NB4 (cell line): ENCODE measurements around the gene SKAP1.
A peak's percentile ranks its signal among the peaks of the same experiment; 100 is the strongest.

ENCODE experiments used
- DNase-seq: peaks from one replicate; pipeline ENCODE4 v3.0.0; 2010; ENCODE audit warnings: low read depth
- H3K4me3 ChIP-seq: one replicate; pipeline ENCODE4 v1.5.1; 2011; ENCODE audit warnings: mild to moderate bottlenecking, low read depth, low read length, moderate library complexity
- MYC ChIP-seq: IDR thresholded peaks from 2 replicates; pipeline ENCODE4 v1.6.1; 2011; ENCODE audit warnings: low read depth, low read length
- POLR2A ChIP-seq: IDR thresholded peaks from 2 replicates; pipeline ENCODE4 v1.6.1; 2011; ENCODE audit warnings: mild to moderate bottlenecking; ENCODE audit not compliant: insufficient read length; ENCODE audit errors: extremely low read depth
- TF ChIP-seq, protein P1 (sequence below): IDR thresholded peaks from one replicate; pipeline ENCODE4 v1.5.1; 2012; ENCODE audit warnings: low read depth, low read length
- TF ChIP-seq, protein P2 (sequence below): IDR thresholded peaks from 2 replicates; pipeline ENCODE4 v1.6.1; 2011; ENCODE audit warnings: low read depth, low read length

SKAP1 gene

DNA sequence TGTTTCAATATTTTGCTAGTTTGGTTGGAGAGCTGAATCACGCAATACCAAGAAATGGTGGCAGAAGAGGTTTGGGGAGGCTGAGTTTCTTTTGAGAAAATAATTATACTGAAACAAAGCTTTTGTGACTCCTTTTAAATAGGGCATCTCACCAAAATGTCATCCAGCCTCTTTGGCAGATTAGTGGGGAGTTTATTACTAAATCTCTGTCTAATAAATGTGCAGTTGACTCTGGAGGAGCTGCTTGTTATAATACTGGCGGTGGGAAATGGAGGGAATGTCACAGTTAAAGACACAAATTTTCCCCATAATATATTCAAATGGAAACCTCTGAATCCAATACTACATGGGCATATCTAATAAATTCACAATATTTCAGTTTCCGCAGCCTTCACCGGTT is 277.7 kb downstream of the SKAP1 start:
- no peak overlapping the region for H3K4me3 ChIP-seq
- DNase-seq, result no peak

DNA sequence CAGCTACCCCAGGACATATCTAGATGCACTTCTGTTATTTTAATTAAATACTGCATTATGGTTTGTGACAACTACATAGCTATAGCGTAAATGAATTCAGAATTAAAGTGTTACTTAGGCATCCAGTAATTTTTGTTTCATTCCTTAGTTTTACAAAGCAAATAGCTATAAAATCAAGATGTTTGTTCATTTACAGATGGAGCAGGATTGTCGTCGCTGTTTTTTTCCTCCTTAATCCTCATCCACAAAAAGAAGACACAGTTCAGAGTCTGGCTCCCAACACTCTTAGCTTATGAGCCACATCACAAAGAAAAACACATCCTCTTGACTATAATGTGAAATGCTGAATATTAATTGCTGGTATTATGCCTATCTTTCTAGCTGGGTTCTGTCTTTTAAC is 278.8 kb downstream of the SKAP1 start:
- no peak overlapping the region for H3K4me3 ChIP-seq
- no peak for TF ChIP-seq POLR2A
- TF ChIP-seq MYC, result no peak
- DNase-seq, result no peak

More for the DNA sequence above, 277.7 kb downstream of the SKAP1 start:
- TF ChIP-seq POLR2A (no peak), MYC (no peak)
- TF ChIP-seq, protein P1, sequence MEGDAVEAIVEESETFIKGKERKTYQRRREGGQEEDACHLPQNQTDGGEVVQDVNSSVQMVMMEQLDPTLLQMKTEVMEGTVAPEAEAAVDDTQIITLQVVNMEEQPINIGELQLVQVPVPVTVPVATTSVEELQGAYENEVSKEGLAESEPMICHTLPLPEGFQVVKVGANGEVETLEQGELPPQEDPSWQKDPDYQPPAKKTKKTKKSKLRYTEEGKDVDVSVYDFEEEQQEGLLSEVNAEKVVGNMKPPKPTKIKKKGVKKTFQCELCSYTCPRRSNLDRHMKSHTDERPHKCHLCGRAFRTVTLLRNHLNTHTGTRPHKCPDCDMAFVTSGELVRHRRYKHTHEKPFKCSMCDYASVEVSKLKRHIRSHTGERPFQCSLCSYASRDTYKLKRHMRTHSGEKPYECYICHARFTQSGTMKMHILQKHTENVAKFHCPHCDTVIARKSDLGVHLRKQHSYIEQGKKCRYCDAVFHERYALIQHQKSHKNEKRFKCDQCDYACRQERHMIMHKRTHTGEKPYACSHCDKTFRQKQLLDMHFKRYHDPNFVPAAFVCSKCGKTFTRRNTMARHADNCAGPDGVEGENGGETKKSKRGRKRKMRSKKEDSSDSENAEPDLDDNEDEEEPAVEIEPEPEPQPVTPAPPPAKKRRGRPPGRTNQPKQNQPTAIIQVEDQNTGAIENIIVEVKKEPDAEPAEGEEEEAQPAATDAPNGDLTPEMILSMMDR, result no peak
- TF ChIP-seq, protein P2, sequence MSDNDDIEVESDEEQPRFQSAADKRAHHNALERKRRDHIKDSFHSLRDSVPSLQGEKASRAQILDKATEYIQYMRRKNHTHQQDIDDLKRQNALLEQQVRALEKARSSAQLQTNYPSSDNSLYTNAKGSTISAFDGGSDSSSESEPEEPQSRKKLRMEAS, result no peak

DNA sequence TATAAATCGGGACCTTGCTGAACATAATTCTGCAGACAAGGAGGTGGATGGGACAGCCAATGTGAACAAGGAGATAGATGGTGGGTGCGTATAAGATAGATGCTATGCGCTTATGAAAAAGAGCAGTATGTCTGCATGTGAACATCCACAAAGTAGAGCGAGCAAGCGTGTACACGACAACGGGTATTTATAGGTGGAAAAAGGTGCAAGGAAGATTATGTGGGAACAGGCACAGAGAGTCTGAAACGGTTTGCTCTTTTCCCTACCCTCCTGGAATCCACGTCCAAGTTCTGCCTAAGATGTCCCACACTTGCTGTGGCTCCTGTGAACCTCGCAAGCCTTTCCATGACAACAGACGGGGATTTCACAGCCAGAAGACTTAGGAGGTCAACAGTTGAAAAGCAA is 279.4 kb downstream of the SKAP1 start:
- no peak overlapping the region for H3K4me3 ChIP-seq
- TF ChIP-seq POLR2A, result no peak
- TF ChIP-seq, protein P1, result no peak
- DNase-seq, result no peak

DNA sequence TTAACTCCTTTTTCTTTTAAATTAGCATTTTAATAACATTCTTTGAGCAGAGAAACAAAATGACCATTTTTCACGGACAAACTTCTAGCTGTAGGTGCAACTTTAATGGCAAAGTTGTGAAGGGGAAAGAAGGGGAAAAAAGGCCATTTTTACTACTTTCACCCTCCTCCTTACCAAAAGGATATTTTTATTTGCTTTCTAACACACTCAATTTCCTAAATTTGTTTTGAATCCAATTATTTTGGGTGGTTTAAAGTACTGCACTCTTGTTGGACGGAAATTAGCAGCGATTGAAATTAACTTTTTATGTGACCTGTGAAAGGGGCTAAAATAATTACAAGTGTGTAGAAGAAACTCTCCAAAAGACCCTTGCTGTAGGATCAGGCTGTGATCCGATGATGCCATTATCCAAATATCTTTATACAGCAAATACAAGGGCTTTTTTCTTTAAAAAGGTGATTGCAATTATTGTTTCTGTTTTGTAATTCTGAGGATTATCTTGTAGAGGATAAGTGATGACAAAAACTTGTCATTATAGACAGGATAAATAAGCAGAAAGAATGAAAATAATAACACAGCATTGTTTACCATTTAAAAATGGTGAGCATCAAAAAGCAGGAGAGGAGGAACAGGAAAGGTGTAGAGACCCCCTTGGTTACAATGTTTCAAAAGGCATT is 280.1 kb downstream of the SKAP1 start:
- H3K4me3 ChIP-seq, result no peak overlapping the region
- TF ChIP-seq, protein P2, result no peak
- no peak for DNase-seq

DNA sequence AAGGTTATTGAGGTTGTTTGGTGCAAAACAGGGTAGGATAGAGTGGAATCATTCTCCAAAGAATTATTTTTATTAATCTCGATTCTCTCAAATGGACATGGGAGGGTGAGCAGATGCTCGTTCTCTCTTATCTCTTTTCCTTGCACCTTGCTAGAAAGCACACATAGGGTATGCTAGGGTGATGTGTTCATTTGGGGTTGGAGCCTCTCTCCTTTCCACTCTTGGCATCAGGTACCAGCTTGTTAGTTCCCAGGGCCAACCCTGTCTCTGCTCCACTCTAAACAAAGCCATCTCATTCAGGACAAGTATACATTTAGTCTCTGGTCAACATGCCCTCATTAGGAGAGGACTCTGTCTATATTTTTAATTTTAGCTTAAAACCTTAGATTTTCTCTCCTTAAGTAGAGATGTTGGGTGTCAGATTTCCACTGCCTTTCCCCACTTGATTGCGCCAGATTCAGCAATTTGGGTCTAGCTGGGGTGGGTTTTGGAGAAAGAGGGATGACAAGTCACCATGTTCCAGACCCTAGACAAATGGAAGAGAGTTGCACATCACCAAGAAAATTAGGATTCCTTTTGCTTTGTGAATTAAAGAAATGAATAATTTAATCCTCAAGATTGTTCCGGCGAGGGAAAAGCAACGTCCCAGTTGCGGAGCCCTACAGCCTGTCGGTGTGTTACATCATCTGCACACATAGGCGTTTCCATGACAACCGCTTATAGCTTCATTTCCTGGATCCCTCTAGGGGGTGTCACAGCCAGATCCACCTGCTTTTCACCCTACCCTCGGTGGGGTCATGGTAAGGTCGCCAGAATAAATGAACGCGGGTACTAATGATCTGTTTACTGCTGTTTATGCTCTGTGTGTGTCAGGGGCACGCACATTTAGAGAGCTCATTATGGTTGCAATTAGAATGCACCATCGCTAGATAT is 280.9 kb downstream of the SKAP1 start:
- H3K4me3 ChIP-seq, result no peak overlapping the region
- peak; percentile 48 for DNase-seq
- TF ChIP-seq MYC (no peak), POLR2A (no peak)
- TF ChIP-seq, protein P1, result no peak
- TF ChIP-seq, protein P2, result no peak

DNA sequence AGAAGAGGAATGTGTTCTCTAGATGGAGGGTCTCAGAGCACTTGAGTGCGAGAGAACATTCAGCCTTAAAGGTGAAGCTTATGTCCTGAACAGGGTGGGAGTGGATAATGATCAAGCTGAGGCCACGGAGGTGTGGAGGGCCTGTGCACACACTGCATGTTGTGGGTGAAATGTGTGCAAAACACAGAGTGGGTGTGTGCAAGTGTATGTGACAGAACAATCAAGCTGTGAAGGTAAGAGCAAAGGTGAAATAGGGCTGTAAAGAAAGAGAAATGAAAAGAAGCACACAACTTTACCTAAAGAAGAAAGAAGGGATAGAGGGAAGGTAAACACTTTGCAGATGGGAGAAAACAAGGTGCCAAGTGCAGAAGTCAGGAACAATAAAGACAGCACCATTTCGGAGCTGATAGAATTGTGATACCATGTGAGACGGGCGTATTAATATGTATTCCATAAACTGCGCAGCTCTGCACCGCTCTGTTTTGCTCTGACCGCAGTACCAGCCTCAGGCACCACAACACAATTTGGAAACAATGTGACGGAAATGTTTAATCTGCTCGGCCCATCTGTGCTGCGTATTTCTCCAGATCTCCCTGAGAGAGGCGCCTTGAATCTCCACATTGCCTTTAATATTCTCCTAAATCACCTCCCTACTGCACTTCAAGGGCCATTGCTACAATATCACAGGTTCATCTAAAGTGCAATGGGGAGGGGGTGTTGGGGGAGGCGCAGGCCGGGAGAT is 281.8 kb downstream of the SKAP1 start:
- no peak overlapping the region for H3K4me3 ChIP-seq
- TF ChIP-seq, protein P2, result no peak
- no peak for TF ChIP-seq MYC
- DNase-seq, result peak; percentile 51
